Left lobe of liver (tissue), 2 donors: ENCODE measurements around the gene AMPD2. TPM values are rescaled to one million over a fixed set of nuclear protein-coding genes. Genes with fewer than 3 reads are reported as not detected.

Experiments used
- ATAC-seq: fragments of 200-7000 bp; cut with Tn5 transposase; one replicate; pipeline ENCODE4 v1.9.1; 2020; ENCODE audit warnings: mild to moderate bottlenecking, moderate library complexity
- DNase-seq: peaks from one replicate; pipeline ENCODE4 v3.0.0-alpha.2; 2020; ENCODE audit warnings: low spot score
- total RNA-seq: library from RNA; stranded (reverse); gene quantifications from one replicate; pipeline ENCODE4 v1.2.1, GENCODE V29; 2021
- donor health status: DM: no; HTN: no; CAD: no; lungs with moderate emphysema.
- donor health status: DM: no; HTN: yes; CAD: no.

The AMPD2 gene
- total RNA-seq, 1 donor from 2014 or later, result 56.1 TPM

DNA sequence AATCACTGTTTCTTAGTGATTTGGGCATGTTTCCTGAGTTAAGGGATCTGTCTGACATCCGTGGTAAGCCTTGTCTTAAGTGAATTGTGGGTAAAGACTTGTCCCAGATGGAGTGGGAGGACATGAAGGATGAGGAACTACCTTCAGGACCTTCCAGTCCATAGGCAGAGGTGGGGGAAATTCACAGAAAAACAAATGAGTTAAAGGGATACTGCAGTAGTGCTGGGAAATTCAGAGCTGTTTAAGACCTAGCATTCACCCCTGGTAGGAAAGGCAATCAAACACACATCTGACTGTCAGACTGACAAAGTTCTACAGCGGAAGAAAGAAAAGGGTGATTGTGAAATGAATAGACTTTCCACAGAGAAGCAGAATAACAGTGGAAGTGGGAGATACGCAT lies 3.2 kb upstream of the AMPD2 start:
- ATAC-seq (no peak), DNase-seq (no peak)

DNA sequence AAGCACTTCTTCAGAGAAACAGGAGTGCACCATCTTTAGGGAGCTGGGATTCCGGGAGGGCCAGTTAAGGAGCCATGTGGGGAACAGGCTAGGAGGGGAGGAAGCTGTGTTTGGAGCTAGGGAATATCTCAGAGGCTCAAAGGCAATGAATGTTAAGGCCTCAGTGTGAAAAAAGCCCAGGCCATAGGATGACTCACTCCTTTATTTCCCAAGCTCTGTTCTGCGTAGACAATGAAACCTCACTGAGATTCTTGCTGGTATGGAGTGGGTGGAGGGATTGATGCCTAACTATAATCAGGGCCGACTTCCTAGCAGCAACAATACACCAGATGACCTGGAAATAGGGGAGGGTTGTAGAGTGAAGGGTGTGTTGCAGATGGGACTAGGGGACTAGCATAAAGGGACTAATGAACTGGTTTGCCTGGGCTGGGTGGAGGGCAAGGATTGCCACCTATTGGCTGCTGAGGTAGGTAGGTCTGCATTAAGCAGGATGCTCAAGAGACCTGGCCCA lies 2.3 kb upstream of the AMPD2 start:
- DNase-seq, result peak; percentile 37
- no peak for ATAC-seq

- ATAC-seq, result peak; percentile 57
- peak; percentile 80 for DNase-seq
These were observed 719 bp upstream of the AMPD2 start for GRCh38 chr1:109618661-109619575.

DNA sequence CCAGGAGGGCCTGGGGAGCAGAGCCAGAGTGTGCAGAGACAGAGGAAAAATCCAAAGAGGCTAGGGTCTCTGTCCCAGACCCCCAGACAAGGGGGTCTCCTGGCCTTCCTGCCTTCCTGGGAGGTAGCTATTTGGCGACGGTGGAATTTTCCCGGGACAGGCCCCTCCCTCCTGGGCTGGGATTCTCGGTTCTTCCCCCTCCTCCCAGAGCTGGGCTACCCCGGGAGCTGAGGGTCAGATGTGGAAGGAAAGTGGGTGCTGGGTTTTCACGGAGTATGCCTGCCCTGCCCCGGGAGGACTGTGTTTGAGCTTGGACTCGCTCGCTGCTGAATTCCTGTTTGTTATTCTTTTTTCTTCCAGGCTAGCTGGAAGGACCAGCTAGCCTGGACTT lies 759 bp downstream of the AMPD2 start:
- ATAC-seq, result peak; percentile 38
- DNase-seq, result peak; percentile 60

DNA sequence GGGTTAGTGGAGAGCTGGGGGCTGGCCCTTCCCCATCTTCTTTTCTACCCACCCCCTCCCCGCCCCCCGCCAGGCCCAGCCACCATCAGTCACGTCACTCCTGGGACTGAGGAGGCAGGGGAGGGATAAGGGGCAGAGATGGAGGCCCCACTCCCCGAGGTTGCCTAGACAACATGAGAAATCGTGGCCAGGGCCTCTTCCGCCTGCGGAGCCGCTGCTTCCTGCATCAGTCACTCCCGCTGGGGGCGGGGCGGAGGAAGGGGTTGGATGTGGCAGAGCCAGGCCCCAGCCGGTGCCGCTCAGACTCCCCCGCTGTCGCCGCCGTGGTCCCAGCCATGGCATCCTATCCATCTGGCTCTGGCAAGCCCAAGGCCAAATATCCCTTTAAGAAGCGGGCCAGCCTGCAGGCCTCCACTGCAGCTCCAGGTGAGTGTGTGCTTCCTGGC lies 1.2 kb downstream of the AMPD2 start:
- ATAC-seq (peak; percentile 69), DNase-seq (peak; percentile 90)

DNA sequence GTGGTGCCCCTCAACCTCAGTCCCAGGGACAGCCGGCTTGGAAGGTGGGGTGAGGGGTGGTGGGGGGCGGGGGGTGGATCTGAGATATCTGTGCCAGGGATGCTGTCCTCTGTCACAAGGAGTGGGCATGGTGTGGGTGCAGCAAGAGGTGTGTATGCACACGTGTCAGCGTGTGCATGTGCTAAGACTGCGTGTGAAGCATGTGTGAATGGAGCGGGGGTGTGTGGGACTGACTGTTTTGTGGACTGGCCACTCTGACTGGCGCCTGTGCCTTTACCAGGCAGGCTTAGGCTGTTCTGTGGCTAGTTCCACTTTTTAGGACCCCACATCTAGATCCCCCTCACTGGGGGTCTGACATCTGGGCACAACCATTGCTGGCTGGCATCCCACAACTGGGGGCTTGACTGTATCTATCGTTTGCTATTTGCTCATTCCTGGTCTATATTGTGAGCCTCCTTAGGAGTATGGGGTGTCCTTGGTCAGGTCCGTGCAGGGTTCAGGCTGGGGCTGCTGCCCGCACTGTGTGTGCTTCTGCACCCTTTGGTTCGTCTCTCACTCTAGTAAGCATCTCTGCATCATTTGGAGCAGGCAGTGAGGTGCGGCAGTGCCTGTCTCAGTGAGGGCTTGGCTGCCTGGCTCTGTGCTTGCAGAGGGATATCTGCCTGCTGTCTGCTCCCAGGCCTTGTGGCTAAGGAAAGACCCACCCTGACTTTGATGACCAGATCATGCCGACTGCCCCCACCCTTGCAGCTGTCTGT lies 1.9 kb downstream of the AMPD2 start:
- DNase-seq (peak; percentile 46), ATAC-seq (no peak)

DNA sequence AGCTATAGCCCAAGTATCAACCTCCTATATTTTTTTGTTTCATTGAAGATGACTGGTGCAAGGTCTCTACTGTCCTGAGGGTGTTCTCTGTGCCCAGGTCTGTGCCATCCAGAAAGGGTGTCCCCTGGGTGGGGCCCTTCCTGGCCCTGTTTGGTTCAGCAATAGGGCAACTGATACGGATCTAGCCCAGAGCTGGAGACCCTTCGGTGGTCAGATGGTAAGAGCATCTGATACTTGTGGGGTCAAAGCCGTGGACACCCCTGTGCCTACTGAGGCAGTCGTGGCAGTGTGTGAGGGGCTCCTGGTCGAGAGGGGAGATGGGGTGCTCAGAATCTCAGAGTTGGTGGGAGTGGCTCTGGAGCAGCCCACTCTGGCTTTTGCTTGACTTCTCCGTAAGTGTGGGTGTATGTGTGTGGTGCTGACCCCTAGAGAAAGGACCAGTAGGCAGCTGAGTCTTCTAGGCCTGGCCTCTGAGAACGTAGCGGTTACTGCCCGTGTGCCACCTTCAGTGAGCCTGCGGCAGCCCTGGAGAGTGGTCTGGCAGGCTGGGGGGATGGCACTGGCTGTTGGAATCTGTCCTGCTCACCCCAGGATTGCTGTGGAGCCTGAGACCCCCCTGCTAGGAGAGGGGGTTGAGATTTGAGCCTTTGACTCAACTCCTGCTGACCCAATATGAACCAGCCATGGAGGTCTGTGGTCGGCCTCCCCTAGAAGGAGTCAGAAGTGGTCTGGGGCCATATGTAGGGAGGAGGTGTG lies 2.7 kb downstream of the AMPD2 start:
- ATAC-seq, result no peak

DNA sequence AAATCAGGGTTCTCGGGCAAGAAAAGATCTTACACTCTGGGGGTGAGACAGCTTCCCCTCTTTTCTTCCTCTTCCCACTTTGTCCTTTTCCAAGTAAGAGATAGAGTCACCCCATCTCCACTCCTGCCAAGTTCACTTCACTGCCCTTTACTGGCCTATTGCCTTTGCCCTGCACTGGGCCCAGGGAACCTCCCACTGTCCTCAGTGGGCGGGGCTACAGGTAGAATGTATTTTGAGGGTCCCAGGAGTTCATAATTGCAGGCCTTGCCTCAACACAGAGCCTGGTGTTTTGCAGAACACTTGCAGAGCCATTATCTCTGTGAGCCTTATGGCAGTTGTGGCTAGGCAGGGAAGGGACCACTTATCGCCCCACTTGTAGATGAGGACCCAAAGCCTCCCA lies 3.3 kb downstream of the AMPD2 start:
- DNase-seq (peak; percentile 48), ATAC-seq (no peak)

More for the DNA sequence above, 2.7 kb downstream of the AMPD2 start:
- peak; percentile 44 for DNase-seq

GRCh38 chr1:109623601-109624161 lies 4.0 kb downstream of the AMPD2 start:
- peak; percentile 43 for DNase-seq
- ATAC-seq, result no peak

- ATAC-seq, result no peak
- DNase-seq, result no peak
These were observed 4.8 kb downstream of the AMPD2 start for GRCh38 chr1:109624201-109625010.

DNA sequence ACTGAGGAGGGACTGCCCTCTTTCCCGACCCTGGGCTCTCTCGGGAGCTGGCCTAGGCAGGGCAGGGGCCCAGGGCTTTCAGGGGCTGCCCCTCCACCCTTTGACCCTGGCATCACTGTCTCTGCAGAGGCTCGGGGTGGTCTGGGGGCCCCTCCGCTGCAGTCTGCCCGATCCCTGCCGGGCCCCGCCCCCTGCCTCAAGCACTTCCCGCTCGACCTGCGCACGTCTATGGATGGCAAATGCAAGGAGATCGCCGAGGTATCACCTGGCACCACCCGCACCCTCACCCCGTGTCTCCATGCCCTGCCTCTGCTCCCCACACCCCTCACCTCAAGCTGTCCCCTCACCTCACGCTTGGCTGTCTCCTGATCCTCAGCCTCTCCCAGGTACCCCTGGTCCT lies 5.5 kb downstream of the AMPD2 start:
- DNase-seq (no peak), ATAC-seq (no peak)

- ATAC-seq (no peak), DNase-seq (no peak)
These were observed 6.2 kb downstream of the AMPD2 start for GRCh38 chr1:109625601-109626560.

DNA sequence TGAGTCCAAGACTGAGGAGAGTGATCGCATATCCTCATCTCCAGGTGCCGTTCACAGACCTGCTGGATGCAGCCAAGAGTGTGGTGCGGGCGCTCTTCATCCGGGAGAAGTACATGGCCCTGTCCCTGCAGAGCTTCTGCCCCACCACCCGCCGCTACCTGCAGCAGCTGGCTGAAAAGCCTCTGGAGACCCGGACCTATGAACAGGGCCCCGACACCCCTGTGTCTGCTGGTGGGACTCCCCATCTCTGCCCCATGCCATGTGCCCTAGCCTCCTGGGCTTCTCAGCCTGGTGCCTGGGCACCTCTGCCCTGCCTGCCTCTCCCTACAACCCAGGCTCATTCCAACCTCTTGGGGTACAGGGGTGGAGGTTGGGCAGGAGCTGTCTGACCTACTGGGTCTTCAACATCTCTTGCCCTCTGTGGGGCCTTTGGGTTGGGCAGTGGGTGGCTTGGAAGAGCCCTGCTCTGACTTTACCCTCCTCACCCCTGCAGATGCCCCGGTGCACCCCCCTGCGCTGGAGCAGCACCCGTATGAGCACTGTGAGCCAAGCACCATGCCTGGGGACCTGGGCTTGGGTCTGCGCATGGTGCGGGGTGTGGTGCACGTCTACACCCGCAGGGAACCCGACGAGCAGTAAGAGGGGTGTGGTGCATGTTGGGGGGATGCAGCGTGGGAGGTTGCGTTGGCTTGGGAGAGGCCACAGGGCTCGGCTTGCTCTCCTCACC lies 7.2 kb downstream of the AMPD2 start:
- DNase-seq, result no peak
- ATAC-seq, result no peak

GRCh38 chr1:109627692-109628399 lies 8.2 kb downstream of the AMPD2 start:
- no peak for ATAC-seq
- no peak for DNase-seq

DNA sequence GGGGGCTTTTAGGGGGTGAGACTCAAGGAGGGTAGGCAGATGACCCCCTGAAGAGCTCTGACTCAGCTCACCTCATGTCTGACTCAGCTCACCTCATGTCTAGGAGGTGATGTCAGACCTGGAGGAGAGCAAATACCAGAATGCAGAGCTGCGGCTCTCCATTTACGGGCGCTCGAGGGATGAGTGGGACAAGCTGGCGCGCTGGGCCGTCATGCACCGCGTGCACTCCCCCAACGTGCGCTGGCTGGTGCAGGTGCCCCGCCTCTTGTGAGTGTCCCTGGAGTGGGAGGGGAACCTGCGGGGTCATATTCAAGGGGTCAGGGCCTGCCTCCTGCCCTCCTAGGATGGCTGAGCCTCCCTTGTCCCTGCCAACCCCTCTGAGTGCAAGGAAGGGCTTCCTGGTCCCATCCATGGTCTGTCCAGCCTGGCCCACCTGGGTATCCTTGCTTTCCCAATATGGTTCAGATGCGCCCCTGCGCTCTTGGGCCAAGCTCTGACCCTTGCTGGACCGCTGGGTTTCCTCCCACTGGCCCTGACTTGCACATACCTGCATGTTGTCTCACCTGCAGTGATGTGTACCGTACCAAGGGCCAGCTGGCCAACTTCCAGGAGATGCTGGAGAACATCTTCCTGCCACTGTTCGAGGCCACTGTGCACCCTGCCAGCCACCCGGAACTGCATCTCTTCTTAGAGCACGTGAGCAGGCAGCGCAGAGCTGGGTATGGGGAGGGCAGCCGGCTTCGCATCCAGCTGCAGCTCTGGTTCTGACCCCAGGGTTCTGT lies 9.1 kb downstream of the AMPD2 start:
- peak; percentile 10 for ATAC-seq
- DNase-seq, result no peak

DNA sequence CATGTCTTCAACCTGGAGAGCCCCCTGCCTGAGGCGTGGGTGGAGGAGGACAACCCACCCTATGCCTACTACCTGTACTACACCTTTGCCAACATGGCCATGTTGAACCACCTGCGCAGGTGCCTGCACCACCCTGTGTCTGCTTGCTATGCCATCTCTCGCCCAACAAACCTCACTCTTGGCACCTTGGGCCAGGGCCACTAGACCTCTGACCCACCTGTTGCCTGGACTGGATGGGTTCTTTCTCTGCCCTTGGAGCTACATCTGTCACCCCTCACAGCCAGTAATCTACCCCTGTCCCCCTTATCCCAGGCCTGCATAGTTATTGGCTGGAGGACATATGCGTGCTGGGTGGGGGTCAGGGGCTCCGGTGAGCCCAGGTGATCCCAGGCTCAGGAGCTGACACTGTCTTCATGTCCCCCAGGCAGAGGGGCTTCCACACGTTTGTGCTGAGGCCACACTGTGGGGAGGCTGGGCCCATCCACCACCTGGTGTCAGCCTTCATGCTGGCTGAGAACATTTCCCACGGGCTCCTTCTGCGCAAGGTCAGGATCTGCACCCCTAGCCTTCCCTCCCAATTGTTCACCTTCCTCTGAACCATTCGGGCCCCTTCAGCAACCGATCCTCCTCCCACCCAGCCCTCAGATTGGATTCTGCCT lies 9.9 kb downstream of the AMPD2 start:
- DNase-seq (no peak), ATAC-seq (no peak)
